OCI-LY1 (cell line): ENCODE measurements around the gene SLC24A3.

Experiments used
- EZH2 ChIP-seq: fragments of 200-600 bp; sonication (generic), shearing (Covaris generic); IDR thresholded peaks from 2 replicates; pipeline ENCODE4 v1.8.0; 2017; ENCODE audit warnings: borderline replicate concordance, mixed run types, mild to moderate bottlenecking, antibody characterized with exemption, low read length, moderate library complexity, mixed read lengths
- TF ChIP-seq, protein P1 (sequence below): fragments of 200-600 bp; sonication (generic), shearing (Covaris generic); IDR thresholded peaks from 2 replicates; pipeline ENCODE4 v1.5.1; 2017; ENCODE audit warnings: mild to moderate bottlenecking, antibody characterized with exemption, low read length, moderate library complexity, mixed read lengths

DNA sequence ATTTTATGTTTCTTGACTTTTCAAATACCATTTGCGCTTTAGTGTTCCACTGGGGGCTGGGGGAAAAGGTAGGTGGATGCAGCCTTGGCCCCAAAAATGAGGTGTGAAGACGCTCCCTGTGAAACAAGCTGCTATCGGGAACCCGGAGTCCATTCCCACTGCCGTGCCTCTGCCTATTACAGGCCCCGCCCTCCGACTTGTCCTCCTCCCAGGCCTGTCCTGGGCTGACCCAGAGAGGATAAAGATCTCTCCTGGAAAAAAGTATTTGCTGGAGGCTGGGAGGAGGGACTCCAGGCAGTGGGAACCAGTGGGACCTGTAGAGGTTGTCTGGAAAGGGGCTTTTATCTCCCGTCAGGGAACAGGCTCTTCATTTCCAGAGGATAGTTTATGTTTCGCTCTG is 215.0 kb downstream of the SLC24A3 start:
- TF ChIP-seq, protein P1, sequence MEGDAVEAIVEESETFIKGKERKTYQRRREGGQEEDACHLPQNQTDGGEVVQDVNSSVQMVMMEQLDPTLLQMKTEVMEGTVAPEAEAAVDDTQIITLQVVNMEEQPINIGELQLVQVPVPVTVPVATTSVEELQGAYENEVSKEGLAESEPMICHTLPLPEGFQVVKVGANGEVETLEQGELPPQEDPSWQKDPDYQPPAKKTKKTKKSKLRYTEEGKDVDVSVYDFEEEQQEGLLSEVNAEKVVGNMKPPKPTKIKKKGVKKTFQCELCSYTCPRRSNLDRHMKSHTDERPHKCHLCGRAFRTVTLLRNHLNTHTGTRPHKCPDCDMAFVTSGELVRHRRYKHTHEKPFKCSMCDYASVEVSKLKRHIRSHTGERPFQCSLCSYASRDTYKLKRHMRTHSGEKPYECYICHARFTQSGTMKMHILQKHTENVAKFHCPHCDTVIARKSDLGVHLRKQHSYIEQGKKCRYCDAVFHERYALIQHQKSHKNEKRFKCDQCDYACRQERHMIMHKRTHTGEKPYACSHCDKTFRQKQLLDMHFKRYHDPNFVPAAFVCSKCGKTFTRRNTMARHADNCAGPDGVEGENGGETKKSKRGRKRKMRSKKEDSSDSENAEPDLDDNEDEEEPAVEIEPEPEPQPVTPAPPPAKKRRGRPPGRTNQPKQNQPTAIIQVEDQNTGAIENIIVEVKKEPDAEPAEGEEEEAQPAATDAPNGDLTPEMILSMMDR = no peak
- TF ChIP-seq EZH2 = no peak
